OCI-LY7 (cell line): ENCODE measurements around the gene NOD1.

Experiments
- CTCF ChIP-seq: fragments of 200-600 bp; sonication (generic); conservative IDR thresholded peaks from 2 replicates; pipeline ENCODE4 v1.5.1; 2014; ENCODE audit warnings: mild to moderate bottlenecking, antibody characterized with exemption, low read length, moderate library complexity, mixed read lengths
- EZH2phosphoT487 ChIP-seq: fragments of 200-600 bp; sonication (generic); IDR thresholded peaks from 2 replicates; pipeline ENCODE4 v1.6.1; 2018; ENCODE audit warnings: low read depth, borderline replicate concordance, mild to moderate bottlenecking, mixed run types, antibody characterized with exemption, low read length, moderate library complexity, mixed read lengths

- TF ChIP-seq CTCF = no peak
- no peak for TF ChIP-seq EZH2phosphoT487
Measured at GRCh38 chr7:30448461-30449189, 30.0 kb downstream of the NOD1 start.
